Suppressor macrophage treated with lipopolysaccharide for 4 hours (primary cell): ENCODE results near the gene LETMD1.
A peak's percentile ranks its signal among the peaks of the same experiment; 100 is the strongest.

Experiments used
- DNase-seq: peaks from one replicate; pipeline ENCODE4 v3.0.0-alpha.2; 2020

LETMD1 gene

GRCh38 chr12:51025836-51026638 lies 22.1 kb upstream of the LETMD1 start, which contains the start of gene SLC11A2:
Gene SLC11A2, minus strand, starts transcription at chr12:51026384. Its CDS starts 15,656 bp downstream, at chr12:51010728.
- peak; percentile 98 for DNase-seq

GRCh38 chr12:51027342-51027835 lies 20.7 kb upstream of the LETMD1 start:
- no peak for DNase-seq

GRCh38 chr12:51028126-51028812 lies 19.9 kb upstream of the LETMD1 start:
- peak; percentile 82 for DNase-seq

- no peak for DNase-seq
Observed at GRCh38 chr12:51028813-51029150, 19.3 kb upstream of the LETMD1 start.

GRCh38 chr12:51033048-51033447 lies 15.1 kb upstream of the LETMD1 start:
- no peak for DNase-seq

GRCh38 chr12:51033457-51034089 lies 14.6 kb upstream of the LETMD1 start:
- no peak for DNase-seq

- no peak for DNase-seq
Observed at GRCh38 chr12:51036279-51036678, 11.8 kb upstream of the LETMD1 start.

- DNase-seq = no peak
Observed at GRCh38 chr12:51048661-51049251, 629 bp downstream of the LETMD1 start.

GRCh38 chr12:51049525-51049924 lies 1.4 kb downstream of the LETMD1 start:
- no peak for DNase-seq

- DNase-seq = no peak
Observed at GRCh38 chr12:51051787-51052186, 3.7 kb downstream of the LETMD1 start.

GRCh38 chr12:51055060-51055459 lies 6.9 kb downstream of the LETMD1 start:
- DNase-seq = no peak

GRCh38 chr12:51056242-51056641 lies 8.1 kb downstream of the LETMD1 start:
- peak; percentile 18 for DNase-seq

GRCh38 chr12:51059086-51059485 lies 11.0 kb downstream of the LETMD1 start:
- no peak for DNase-seq

- DNase-seq = no peak
Observed at GRCh38 chr12:51062631-51063397, 14.7 kb downstream of the LETMD1 start.

GRCh38 chr12:51065530-51065929 lies 17.4 kb downstream of the LETMD1 start:
- no peak for DNase-seq

GRCh38 chr12:51067229-51067628 lies 19.1 kb downstream of the LETMD1 start:
- no peak for DNase-seq

GRCh38 chr12:51067771-51068170 lies 19.6 kb downstream of the LETMD1 start:
- DNase-seq = no peak

- DNase-seq = no peak
Observed at GRCh38 chr12:51070004-51070403, 21.9 kb downstream of the LETMD1 start.

GRCh38 chr12:51071663-51072062 lies 23.5 kb downstream of the LETMD1 start:
- DNase-seq = no peak

GRCh38 chr12:51075390-51075789 lies 27.3 kb downstream of the LETMD1 start:
- DNase-seq = no peak

- DNase-seq = no peak
Observed at GRCh38 chr12:51076236-51076930, 28.3 kb downstream of the LETMD1 start.

- no peak for DNase-seq
Observed at GRCh38 chr12:51077930-51078329, 29.8 kb downstream of the LETMD1 start.
